Ecto neural progenitor cell (in vitro differentiated cells): ENCODE results near the gene RGS12.

Experiments
- DNase-seq: peaks from one replicate; pipeline ENCODE4 v3.0.0-alpha.2; 2018; ENCODE audit warnings: low spot score

The RGS12 gene

GRCh38 chr4:3312362-3312761 is 19.5 kb downstream of the RGS12 start:
- peak; percentile 18 for DNase-seq

DNA sequence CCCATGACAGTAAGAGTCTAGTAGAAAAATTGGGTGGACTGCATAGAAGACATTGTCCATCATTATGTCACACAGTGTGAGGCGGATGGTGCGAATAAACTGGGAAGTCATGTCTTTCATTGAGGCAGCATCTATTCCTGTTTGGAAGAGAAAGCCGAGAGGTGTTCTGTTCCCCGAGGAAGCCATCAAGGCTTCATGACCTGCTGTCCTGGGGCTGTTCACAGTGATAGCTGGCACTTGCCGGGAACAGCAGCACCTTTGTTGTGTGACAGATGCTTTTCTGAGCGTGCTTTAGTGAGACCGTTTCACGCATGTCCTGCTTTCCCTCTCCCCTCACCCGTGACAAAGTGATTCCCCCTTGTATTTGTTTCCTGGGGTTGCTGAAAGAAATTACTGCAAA is 20.3 kb downstream of the RGS12 start:
- peak; percentile 32 for DNase-seq

GRCh38 chr4:3313556-3314228 is 20.9 kb downstream of the RGS12 start:
- DNase-seq, result peak; percentile 38

GRCh38 chr4:3314706-3315260 is 22.0 kb downstream of the RGS12 start:
- peak; percentile 19 for DNase-seq

GRCh38 chr4:3315566-3315965 is 22.7 kb downstream of the RGS12 start:
- no peak for DNase-seq

- DNase-seq, result no peak
Measured at GRCh38 chr4:3316146-3316545, 23.3 kb downstream of the RGS12 start.

- DNase-seq, result peak; percentile 39
Measured at GRCh38 chr4:3317011-3317655, 24.3 kb downstream of the RGS12 start.

DNA sequence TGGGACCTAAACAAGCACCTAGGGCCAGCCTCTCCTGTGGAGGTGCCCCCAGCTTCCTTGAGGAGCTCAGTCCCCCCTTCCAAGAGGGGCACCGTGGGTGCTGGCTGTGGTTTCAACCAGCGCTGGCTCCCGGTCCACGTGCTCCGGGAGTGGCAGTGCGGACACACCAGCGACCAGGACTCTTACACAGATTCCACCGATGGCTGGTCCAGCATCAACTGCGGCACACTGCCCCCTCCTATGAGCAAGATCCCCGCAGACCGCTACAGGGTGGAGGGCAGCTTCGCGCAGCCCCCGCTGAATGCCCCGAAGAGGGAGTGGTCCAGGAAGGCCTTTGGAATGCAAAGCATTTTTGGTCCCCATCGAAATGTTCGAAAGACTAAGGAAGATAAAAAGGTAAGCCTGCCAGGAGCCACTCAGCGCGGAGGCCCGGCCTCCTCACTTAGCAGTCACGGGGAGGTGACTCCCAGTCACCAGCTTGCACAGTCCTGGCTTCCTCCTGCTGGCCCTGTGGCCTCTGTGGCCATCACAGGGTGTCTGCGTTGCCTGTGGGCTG is 24.9 kb downstream of the RGS12 start:
- peak; percentile 40 for DNase-seq

- peak; percentile 75 for DNase-seq
Measured at GRCh38 chr4:3318561-3319021, 25.8 kb downstream of the RGS12 start.

GRCh38 chr4:3320361-3321023 is 27.7 kb downstream of the RGS12 start:
- DNase-seq, result peak; percentile 40

- peak; percentile 48 for DNase-seq
Measured at GRCh38 chr4:3321295-3321889, 28.6 kb downstream of the RGS12 start.

DNA sequence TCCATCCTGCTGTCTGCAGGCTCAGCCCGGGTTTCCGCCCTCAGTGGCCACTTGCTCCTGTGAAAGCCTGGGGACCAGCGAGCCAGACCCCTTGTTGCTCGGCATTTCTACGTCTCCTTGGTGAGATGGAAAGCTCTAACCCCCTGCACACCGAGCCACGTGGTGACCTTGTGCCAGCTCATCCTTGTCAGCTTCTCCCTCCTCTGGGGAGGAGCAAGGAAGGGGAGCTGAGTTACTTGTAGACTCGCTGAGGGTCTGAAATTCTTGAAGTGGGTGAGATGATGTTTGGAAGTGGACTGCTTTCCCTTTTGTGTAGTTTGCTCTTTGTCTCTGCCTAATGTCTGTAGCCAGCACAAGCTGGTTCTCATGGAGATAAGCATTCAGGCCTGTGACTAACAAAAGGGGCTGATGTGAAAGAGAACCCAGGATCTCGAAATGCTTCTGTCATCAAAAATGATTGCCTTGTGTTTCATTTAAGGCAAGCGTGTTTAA is 29.3 kb downstream of the RGS12 start:
- peak; percentile 60 for DNase-seq

DNA sequence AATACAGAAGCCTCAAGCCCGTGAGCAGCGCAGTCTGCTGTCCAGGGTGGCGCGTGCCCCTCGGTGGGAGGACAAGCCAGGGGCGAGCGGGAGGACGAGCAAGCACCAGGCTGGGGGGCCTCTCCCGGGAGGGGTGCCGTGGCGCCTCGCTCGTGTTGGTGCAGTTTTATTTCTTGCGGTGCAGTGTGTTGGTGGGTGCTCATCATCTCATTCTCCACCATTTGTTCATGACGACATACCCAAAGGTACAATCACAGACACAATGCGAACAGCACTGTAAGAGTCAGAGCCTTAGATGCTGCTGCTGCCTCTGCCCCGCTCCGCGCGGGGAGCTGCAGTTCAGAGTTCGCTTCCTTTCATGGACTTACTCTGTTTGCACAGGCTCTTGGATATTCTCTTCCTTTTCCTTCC is 30.3 kb downstream of the RGS12 start:
- peak; percentile 43 for DNase-seq

GRCh38 chr4:3324093-3324815 is 31.4 kb downstream of the RGS12 start:
- DNase-seq, result peak; percentile 59

GRCh38 chr4:3328814-3329663 is 36.2 kb downstream of the RGS12 start:
- DNase-seq, result no peak

- DNase-seq, result no peak
Measured at GRCh38 chr4:3329887-3330286, 37.1 kb downstream of the RGS12 start.

GRCh38 chr4:3330707-3331106 is 37.9 kb downstream of the RGS12 start:
- DNase-seq, result no peak

DNA sequence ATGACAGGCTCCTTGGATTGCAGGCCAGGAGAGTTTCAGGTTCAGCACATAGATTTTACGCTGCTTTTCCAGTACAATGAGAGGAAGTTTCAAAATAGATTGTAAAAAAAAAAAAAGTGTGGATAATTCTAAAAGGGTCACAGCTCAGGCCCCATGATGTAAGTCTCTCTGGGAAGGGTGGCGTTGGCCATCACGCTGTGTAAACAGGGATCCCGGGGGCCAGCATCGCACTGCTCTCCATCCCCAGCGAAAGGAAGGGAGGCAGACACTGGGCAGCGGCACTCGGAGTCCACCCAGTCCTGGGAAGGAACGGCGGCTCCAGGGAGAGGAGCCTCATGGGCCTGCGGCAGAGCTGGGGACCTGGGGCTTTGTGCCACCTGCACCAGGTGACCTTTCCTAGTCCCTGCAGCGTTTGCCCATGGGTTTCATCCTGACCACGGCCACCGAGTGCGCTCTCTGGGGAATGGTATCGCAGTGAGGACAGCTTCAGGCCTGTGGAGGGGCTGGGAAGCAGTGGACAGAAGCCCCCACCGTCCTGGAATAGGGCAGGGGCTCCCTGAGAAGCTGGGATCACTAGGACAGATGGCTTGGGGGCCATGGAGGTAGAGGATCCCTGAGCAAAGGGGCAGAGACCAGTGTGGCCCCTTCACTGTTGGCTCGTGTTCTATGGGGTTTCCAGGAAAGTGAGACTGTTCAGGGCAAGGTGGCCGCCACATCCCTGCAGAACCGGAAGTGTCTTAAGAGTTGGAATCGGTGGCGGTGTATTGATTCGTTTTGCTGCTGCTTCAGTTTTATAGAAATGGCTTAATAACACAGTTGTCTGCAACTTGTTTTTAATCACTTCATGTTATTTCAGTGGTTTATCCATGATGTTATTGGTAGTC is 38.9 kb downstream of the RGS12 start:
- DNase-seq, result no peak

- no peak for DNase-seq
Measured at GRCh38 chr4:3332498-3332897, 39.7 kb downstream of the RGS12 start.
